ENCODE data around the gene PDSS2.
"Not testable (repeated sequence)": the region's sequence is repeated elsewhere in the genome, so short reads cannot be mapped to it uniquely, and the experiment has no call there.

PDSS2 gene

DNA sequence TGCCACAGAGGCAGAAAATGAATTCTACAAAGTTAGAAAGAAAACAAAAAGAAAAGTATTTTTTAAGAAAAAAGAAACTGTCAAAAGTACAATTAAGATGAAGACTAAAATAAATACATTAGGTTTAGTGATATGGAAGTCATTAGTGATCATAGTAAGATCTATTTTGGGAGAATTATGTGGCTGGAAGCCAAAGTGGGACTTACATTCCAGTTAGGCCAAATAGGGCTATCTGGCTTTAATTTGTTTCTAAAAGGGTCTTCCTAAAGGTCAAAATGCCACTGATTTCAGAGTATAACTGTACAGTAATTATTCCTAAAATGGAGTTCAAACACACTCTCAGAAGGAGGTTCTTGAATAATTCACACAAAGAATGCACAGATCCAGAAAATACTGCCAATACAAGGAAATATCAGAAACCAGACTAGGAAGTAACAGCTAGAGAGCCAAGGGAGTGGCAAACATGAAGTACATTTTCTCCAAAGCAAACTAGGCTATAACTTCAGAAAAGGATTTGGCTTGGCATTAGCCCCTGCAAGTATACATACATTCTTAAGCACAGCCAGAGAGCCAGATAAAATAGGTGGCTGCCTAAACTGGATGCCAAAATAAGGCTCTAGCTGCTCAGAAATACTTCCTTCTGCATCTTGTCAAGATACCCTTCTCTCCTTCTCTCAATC, 45.3 kb downstream of the PDSS2 start:
- no peak for DNase-seq

DNA sequence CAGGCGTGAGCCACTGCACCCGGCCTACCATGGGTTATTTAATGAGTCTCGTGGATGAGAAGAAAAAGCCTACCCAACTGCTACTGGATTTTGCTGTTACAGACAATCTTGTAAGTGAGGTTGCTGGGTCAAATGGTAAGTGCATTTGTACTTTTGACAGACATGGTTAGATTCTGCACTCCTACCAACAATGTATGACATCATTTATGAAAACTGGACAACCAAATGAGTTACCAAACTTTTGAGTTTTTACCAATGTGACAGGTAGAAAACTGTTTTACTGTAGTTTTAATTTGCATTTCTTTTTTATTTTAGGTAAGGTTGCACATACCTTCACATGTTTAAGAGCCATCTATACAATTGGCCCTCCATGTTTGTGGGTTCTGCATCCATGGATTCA, 48.2 kb downstream of the PDSS2 start:
- DNase-seq = no peak

DNA sequence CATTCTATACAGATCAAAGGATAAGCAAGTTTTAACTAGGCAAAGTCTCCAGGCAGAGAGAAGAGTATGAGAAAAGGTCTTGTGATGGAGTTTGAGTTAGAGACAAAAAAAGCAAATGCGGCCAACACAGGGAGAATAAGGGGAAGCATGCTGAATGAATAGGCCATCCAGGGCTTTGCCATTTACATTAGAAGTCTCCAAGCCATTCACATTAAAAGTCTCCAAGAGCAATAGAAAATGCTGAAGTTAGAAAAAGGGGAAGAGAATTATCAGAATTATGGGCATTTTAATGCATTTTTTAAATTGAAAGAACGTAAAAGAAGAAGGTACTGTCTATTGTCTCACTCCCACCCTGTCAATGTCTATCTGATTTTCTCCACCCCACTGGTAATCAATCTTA, 49.4 kb downstream of the PDSS2 start:
- no peak for DNase-seq

DNA sequence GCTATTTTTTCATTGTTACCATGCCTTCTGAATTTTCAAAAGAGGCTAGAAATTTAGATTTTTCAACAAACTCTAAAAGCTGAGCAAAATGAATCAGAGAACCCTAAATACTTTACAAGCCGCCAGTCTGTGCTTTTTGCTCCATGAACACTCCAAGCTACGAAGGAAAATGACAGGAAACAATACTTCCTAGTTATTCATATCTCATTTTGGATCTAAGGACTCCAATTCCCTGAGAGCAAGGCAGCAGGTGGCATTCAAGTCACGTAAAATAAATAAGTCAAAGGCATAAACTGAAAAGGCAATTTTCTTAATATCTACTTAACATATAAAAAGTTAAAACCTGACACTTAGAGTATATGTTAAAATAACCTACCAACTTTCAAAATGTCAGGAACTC, 50.6 kb downstream of the PDSS2 start:
- DNase-seq = no peak

DNA sequence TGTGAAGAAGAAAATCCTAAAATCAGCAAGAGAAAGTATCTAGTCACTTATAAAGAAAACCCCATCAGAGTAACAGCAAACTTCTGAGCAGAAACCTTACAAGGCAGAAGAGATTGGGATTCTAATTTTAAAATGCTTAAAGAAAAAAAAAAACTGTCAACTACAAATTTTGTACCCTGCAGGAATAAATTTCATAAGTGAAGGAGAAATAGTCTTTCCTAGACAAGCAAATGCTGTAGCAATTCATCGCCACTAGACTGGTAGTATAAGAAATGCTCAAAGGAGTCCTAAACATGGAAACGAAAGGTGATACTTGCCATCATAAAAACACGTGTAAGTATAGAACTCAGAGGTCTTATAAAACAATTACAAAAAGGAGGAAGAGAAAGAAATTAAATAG, 54.4 kb downstream of the PDSS2 start:
- no peak for DNase-seq

DNA sequence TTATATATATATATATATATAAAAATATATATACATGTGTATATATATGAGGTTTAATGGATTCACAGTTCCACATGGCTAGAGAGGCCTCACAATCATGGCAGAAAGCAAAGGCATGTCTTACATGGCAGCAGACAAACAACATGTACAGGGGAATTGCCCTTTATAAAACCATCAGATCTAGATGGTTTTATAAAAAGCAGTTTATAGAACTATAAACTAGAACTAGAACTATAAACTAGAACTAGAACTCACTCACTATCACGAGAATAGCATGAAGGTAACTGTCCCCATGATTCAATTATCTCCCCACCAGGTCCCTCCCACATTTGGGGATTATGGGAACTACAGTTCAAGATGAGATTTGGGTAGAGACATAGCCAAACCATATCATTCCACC, 56.8 kb downstream of the PDSS2 start:
- DNase-seq = no peak

DNA sequence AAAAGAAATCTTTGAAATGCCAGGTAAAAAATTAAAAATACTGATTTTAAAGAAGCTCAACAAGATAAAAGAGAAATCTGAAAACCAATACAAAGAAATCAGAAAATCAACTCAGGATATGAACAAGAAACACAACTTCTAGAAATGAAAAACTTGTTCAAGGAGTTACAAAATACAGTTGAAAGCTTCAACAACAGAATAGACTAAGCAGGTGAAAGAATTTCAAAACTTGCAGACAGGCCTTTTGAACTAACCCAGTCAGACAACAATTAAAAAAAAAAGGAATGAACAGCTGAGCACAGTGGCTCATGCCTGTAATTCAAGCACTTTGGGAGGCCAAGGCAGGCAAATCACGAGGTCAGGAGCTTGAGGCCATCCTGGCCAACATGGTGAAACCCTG, 57.8 kb downstream of the PDSS2 start:
- no peak for DNase-seq

DNA sequence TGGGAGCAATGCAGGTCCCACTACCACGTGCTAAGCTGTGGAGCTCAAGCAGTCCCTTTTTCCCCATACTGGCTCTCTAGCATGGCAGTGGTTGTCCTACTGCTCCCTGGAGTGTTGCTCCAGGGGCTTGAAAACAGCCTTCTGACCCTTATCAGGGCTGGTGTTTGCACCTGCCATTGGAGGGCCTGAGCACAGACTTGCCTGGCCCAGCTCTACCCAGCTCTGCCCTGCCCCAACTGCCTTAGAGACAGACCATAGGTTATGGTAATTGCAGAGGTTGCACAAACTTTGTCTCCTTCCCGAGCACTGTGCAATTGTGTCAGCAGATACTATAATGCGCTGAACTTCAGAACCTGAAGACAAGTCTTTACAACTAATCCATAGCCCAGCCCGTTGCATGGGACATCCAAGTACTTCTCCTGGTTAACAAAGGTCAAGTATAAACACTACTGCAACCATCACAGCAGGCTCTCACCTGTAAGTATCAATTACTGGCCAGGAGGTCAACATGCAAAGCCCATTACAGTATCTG, 58.7 kb downstream of the PDSS2 start:
- no peak for DNase-seq

DNA sequence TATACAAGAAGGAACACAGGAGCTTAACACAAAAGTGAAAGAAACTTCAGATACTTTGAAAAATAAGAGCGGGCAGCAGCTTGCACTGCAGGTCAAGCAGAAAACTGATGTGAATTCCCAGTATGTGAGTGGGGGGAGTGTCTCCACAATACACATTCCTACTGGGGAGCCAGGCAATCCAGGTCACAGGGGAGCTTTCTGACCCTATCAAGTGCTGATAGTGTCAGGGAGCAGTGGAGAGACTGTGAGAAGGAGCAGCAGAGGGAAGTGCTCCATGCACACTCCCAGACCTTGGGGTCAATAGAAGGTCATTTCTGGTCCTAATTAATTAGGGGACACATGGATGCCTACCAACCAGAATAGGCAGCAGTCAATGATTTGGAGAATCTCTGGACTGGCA, 59.4 kb downstream of the PDSS2 start:
- no peak for DNase-seq

DNA sequence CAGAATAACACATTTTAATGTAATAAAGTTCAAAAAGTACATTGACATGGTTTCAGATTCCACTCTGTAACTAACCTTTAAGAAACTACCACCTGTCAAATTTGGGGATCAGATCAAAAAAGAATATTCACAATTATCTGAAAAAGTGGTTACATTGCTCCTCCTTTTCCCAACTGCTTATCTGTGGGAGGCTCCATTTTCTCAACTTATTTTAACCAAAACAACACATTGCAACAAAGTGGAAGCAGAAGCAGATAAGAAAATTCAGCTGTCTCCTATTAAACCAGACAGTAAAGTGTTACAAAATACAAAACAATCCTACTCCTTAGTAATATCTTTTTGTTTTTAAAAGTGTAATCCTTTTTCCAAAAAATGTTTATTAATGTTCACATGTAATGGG, 61.4 kb downstream of the PDSS2 start:
- no peak for DNase-seq

DNA sequence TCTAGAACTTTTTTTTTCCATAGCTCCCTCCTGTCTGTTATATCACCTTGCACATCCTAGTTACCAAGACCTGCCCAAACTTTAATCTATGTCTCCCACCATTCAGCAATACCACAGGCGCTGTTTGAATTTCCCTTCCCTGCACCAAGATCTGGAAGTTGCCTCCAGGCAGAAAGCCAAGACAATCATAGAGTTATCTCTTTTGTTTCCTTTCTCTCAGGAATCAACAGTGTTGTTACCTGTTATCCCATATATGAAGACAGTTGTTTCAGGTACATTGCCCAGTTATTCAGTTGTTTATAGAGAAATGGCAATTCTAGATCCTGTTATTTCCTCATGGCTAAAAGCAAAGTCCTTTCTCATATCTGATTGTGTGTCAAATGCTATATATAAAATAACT, 63.2 kb downstream of the PDSS2 start:
- no peak for DNase-seq

DNA sequence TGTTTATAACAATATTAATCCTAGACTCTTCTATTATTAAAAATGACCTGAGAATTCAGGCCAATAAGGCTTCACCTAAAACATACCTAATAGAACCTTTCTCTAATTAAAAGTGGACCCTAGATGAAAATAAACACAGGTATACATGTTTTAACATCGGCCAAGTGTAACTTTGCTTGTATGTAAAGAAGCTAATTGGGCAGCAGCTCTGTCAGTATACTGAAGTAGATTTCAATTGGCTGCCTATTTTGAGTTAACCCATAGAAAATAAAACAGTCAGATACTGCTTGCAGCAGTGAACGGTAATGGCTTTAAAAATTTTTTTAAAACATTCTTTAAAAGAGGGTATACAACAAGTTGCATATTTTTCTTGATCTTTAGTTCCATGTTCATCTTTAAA, 67.3 kb downstream of the PDSS2 start:
- DNase-seq = no peak

DNA sequence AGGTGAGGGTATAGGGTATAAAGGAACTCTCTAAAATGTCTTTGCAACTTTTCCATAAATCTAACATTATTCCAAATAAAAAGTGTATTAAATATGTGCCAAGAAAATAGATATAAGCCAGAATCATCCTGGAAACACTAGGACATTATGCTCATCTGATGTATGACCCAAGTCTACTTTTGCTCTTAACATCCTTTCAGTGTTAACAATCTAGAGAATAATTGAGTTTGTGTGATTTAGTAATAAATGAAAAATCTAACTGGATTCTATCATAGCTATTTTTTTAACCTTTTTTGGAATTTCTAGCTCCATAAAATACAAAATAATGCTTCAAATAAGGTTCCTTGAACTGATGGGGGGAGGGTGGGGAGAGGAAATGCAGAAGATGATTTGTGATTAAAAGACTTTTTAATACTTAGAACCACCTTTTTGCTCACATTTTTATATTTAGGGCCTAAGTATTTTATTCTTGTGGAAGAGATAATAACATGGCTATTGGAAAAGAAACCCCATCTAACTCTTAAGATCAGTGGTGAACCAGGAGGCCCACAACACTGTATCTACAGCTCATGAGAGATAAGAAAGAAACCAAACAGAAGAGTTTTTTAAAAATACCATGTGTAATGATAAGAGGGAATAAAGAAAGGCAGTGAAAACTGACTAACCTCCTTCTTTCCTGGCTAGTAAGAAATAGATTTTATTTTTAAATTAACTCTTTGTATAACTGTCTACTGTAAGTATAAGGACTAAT, 68.5 kb downstream of the PDSS2 start:
- DNase-seq = no peak

DNA sequence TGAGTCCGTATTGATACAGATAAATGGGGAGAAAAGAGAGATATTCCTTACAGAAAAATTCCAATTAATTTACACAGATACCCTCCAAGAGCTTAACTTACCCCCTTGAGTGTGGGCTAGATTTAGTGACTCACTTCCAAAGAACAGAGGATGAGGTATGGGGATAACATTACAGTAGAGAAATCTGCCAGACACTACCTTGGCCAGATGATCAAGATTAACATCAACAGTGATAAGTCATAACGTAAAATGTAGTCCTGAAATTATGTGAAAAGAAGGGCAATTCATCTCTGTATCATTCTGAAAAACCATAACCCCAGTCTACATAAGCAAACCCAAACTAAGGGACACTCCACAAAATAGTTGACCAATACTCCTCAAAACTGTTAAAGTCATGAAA, 69.3 kb downstream of the PDSS2 start:
- DNase-seq = no peak

DNA sequence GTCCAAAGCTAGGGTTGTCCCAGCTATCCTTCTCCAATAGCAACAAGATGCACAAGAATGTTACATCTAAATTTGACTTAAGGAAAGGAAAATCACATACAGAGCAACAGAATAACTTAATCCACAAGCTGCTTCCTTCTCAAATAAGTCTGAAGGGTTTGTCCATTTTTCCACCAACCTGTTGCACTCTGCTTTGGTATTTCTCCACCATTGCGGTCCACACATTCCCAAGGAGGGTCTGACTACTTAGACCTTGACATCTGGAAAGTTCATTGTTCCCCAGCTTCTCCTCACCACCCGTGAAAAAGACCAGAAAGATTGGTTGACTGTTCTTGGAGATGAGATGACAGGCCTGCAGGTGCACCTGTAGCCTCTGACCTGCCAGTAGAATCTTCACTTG, 72.5 kb downstream of the PDSS2 start:
- no peak for DNase-seq

DNA sequence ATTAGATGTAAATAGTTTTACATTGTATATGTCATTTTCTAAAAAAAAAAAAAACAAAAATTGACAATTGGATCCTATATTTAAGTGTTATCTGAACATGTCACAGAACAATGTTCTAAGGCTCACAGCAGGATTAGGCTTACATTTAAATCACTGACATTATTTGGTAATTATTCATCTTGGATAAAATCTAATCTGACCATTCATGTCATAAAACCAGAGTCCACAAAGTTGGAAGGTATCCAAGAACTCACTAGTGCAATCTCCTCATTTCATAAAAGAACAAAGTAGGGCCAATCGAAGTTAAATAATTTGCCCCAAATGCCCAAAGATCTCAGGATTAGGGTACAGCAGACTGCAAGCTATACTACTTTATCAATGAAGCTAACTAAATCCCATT, 73.0 kb downstream of the PDSS2 start:
- no peak for DNase-seq

DNA sequence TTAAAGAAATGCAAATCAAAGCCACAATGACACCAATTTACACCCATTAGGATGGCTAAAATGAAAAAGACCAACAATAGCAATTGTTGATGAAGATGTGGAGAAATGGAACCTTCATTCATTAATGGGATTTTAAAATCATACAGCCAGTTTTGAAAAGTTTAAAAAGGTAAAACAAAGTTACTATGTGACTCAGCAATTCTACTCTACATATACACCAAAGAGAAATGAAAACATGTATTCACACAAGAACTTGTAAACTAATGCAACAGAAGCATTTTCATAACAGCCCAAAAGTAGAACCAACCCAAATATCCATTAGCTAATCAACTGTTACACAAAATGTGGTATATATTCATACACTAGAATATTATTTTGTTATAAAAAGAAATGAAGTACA, 75.7 kb downstream of the PDSS2 start:
- no peak for DNase-seq

DNA sequence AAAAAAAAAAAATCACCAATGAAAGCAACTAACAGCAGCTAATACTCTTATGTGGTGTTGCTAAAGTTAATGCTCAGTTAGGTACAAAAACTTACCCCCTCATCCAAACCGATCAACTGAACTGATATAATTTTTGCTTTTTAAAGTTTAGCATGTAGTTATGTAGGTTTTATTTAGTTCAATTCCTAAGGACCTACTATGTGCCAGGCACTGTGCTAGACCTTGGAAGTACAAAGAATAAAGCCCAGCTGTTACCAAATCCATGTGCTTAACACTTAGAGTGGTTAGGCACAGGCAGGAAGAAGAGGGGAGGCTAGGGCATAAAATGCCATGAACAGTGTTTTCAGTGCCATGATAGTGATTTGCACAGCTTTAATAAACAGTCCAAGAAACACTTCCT, 85.1 kb downstream of the PDSS2 start:
- DNase-seq = no peak

DNA sequence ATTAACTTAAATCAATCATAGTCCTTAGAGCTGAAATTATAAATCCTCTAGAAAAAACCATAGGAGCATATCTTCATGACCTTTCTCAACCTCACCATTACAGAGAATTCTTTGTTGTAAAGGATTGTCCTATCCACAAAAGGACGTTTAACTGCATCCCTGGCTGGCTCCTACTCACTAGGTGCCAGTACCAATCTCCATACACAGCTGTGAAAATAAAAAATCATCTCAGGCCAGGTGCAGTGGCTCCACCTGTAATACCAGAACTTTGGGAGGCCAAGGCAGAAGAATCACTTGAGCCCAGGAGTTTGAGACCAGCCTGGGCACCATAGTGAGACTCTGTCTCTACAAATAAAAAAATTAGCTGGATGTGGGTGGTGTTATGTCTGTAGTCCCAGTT, 89.9 kb downstream of the PDSS2 start:
- no peak for DNase-seq

DNA sequence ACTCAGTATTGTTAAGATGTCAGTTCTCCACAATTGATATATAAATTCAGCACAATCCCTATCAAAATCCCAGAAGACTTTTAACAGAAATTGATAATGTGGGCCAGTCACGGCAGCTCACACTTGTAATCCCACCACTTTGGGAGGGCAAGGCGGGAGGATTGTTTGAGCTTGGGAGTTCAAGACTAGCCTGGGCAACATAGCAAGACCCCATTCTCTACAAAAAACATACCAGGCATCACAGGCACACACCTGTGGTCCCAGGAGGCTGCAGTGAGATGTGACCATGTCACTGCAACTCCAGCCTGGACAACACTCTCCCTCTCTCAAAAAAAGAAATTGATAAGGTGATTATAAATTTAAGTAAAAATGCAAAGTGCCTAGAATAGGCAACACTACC, 90.9 kb downstream of the PDSS2 start:
- DNase-seq = no peak

DNA sequence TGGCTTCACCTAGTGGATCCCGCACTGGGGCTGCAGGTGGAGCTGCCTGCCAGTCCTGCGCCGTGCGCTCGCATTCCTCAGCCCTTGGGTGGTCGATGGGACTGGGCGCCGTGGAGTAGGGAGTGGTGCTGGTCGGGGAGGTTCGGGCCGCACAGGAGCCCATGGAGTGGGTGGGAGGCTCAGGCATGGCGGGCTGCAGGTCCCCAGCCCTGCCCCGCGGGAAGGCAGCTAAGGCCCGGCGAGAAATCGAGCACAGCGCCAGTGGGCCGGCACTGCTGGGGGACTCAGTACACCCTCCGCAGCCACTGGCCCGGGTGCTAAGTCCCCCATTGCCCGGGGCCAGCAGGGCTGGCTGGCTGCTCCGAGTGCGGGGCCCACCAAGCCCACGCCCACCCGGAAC, 95.2 kb downstream of the PDSS2 start:
- DNase-seq = not testable (repeated sequence)

DNA sequence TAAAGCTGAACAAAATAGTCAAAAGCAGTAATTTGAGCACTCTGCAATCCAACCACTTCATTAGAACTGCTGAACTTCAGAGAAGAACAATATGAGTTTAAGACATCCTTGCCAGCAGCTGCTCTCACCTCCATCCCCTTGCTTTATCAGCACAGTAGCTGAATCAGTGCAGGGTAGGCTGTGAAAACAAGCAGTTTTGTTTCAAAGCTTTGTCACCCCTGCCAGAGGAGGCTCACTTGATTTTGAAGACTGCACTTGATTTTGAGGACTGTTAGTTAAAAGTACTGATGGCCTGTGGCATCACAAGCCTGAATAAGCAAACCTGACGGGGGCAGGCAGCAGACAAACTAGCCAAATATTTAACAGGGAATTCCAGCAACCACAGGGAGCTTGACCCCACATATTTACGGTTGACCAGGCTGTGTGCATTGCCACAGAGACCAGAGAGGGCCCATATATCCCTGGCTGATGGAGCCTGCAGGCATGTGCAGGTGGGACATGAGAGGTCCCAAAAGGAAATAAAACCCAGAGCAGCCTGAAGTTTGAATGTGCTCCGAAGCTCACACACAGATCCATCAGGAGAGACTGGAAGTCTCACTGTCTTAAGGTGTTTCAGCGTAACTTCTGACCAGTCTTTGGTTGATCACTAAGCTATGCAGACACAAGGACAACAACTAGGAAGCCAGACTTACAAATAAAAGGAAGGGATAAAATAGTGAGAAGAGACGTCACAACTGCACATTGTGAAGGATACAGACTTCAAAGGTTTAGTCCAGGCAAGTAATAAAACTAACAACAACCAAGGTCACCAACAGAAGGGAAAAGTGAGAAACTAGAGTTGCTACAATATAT, 97.4 kb downstream of the PDSS2 start:
- no peak for DNase-seq

DNA sequence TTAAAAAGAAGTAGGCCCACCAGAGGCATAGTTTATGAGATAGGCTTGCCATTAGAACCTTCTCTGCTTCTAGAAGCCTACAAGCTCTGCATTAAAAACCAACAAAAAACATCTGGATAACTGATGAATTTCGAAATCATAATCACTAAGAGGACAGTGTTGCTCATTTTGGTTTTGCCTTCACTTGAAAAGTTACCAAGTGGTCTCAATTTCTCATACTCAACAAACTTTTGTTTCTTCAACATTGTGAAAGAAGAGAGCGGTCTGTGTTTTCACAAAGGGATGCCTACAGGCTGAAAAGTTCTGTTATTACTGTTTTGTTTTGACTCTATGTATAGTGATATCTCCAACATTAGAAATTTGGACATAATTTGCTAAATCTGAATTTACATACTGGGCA, 98.9 kb downstream of the PDSS2 start:
- DNase-seq = no peak

DNA sequence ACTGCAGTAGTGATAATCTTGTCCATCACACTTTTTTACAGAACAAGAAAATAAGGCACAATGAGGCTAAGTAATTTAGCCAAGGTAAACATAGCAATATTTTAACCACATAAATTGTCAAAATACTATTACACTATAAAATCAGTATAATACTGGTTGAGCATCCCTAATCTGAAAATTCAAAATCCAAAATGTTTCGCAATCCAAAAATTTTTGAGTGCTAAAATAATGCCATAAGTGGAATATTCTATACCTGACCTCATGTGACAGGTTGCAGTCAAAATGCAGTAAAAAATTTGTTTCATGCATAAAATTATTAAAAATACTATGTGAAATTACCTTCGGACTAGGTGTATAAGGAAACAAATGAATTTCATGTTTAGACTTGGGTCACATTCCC, 101.5 kb downstream of the PDSS2 start:
- DNase-seq = no peak
